ENCODE measurements around the gene SLC25A43.

DNA sequence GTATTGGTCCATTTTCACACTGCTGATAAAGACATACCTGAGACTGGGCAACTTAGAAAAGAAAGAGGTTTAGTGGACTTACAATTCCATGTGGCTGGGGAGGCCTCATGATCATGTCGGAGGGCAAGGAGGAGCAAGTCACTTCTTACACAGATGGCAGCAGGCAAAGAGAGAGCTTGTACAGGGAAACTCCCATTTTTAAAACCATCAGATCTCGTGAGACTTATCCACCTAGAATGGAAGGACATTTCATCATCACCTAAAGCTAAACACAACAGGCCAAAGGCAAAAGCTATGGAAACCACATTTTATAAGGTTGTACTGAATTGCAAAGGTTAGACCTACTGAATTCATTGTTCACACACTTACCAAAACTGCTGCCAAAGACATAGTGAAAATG is 6.0 kb upstream of the SLC25A43 start:
- TF ChIP-seq ZFX (CRISPR knock-in tag; IDR thresholded peaks at IDR 0.05), result no peak
- TF ChIP-seq, protein P1, sequence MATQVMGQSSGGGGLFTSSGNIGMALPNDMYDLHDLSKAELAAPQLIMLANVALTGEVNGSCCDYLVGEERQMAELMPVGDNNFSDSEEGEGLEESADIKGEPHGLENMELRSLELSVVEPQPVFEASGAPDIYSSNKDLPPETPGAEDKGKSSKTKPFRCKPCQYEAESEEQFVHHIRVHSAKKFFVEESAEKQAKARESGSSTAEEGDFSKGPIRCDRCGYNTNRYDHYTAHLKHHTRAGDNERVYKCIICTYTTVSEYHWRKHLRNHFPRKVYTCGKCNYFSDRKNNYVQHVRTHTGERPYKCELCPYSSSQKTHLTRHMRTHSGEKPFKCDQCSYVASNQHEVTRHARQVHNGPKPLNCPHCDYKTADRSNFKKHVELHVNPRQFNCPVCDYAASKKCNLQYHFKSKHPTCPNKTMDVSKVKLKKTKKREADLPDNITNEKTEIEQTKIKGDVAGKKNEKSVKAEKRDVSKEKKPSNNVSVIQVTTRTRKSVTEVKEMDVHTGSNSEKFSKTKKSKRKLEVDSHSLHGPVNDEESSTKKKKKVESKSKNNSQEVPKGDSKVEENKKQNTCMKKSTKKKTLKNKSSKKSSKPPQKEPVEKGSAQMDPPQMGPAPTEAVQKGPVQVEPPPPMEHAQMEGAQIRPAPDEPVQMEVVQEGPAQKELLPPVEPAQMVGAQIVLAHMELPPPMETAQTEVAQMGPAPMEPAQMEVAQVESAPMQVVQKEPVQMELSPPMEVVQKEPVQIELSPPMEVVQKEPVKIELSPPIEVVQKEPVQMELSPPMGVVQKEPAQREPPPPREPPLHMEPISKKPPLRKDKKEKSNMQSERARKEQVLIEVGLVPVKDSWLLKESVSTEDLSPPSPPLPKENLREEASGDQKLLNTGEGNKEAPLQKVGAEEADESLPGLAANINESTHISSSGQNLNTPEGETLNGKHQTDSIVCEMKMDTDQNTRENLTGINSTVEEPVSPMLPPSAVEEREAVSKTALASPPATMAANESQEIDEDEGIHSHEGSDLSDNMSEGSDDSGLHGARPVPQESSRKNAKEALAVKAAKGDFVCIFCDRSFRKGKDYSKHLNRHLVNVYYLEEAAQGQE (IDR thresholded peaks at IDR 0.05; ENCODE audit: borderline replicate concordance), result no peak
- TF ChIP-seq, protein P1 (CRISPR knock-in tag; IDR thresholded peaks at IDR 0.05; ENCODE audit: low read depth), result no peak
